Hepatocyte (in vitro differentiated cells): ENCODE data around the gene KIF7. TPM values are rescaled to one million over a fixed set of nuclear protein-coding genes. Genes with fewer than 3 reads are reported as not detected.

Experiments used
- DNase-seq: peaks from one replicate; pipeline ENCODE4 v3.0.0-alpha.2; 2016; ENCODE audit warnings: low spot score
- H2AFZ ChIP-seq: fragments of 200-600 bp; sonication (generic); 2 replicates; pipeline ENCODE4 v1.6.0; 2016; ENCODE audit warnings: antibody characterized with exemption, mild to moderate bottlenecking
- H3K27ac ChIP-seq: fragments of 200-600 bp; sonication (generic); 2 replicates; pipeline ENCODE4 v1.5.1; 2016; ENCODE audit warnings: mild to moderate bottlenecking
- H3K27me3 ChIP-seq: fragments of 200-600 bp; sonication (generic); 2 replicates; pipeline ENCODE4 v1.6.1; 2016
- H3K36me3 ChIP-seq: fragments of 200-600 bp; sonication (generic); replicated peaks from 2 replicates; pipeline ENCODE4 v1.5.1; 2016; ENCODE audit warnings: low read depth; ENCODE audit not compliant: insufficient read depth
- H3K4me1 ChIP-seq: fragments of 200-600 bp; sonication (generic); 2 replicates; pipeline ENCODE4 v1.5.1; 2016; ENCODE audit warnings: mild to moderate bottlenecking, moderate library complexity; ENCODE audit not compliant: insufficient read depth
- H3K4me2 ChIP-seq: fragments of 200-600 bp; sonication (generic); 2 replicates; pipeline ENCODE4 v1.6.0; 2016
- H3K4me3 ChIP-seq: fragments of 200-600 bp; sonication (generic); 2 replicates; pipeline ENCODE4 v1.5.1; 2016; ENCODE audit warnings: mild to moderate bottlenecking
- H3K79me2 ChIP-seq: fragments of 200-600 bp; sonication (generic); 2 replicates; pipeline ENCODE4 v1.6.0; 2017; ENCODE audit warnings: mild to moderate bottlenecking
- H3K9me2 ChIP-seq: fragments of 200-600 bp; sonication (generic); replicated peaks from 2 replicates; pipeline ENCODE4 v1.6.0; 2017; ENCODE audit warnings: mild to moderate bottlenecking; ENCODE audit not compliant: insufficient read depth
- H3K9me3 ChIP-seq: fragments of 200-600 bp; sonication (generic); 2 replicates; pipeline ENCODE4 v1.5.1; 2016; ENCODE audit warnings: low read depth, mild to moderate bottlenecking
- H4K20me1 ChIP-seq: fragments of 200-600 bp; sonication (generic); 2 replicates; pipeline ENCODE4 v1.6.0; 2016; ENCODE audit warnings: mild to moderate bottlenecking; ENCODE audit not compliant: insufficient read depth, poor library complexity, severe bottlenecking
- CTCF ChIP-seq: fragments of 200-600 bp; sonication (generic); IDR thresholded peaks from 2 replicates; pipeline ENCODE4 v1.5.1; 2016; ENCODE audit warnings: antibody characterized with exemption, mild to moderate bottlenecking; ENCODE audit not compliant: poor library complexity
- EZH2 ChIP-seq: fragments of 200-600 bp; sonication (generic); IDR thresholded peaks from 2 replicates; pipeline ENCODE4 v1.6.1; 2016; ENCODE audit warnings: antibody characterized with exemption, mild to moderate bottlenecking, borderline replicate concordance
- EZH2phosphoT487 ChIP-seq: fragments of 200-600 bp; sonication (generic); IDR thresholded peaks from one replicate; pipeline ENCODE4 v1.6.1; 2018; ENCODE audit warnings: antibody characterized with exemption, mild to moderate bottlenecking, low read depth, moderate library complexity; ENCODE audit not compliant: unreplicated experiment, severe bottlenecking
- WGBS: methylation state at CpG from one replicate; pipeline ENCODE4 v1.1.6; 2016; ENCODE audit warnings: low lambda C conversion rate; ENCODE audit errors: missing lambda C conversion rate; 5-methylcytosine and 5-hydroxymethylcytosine counted together
- polyA plus RNA-seq: library from polyadenylated mRNA; unstranded; fragments of >200 nt; fragmentation: Nextera tagmentation; extraction: Ambion mirVana; gene quantifications from 2 replicates; pipeline ENCODE4 v1.2.1, GENCODE V29; 2016
- total RNA-seq: library from RNA; depleted of rRNA; stranded (reverse); fragments of >200 nt; gene quantifications from 2 replicates; pipeline ENCODE4 v1.2.3, GENCODE V29; 2014

The KIF7 gene
- total and polyA plus RNA-seq, 2 experiments from 2014 or later: 3.1 to 5.3 TPM

DNA sequence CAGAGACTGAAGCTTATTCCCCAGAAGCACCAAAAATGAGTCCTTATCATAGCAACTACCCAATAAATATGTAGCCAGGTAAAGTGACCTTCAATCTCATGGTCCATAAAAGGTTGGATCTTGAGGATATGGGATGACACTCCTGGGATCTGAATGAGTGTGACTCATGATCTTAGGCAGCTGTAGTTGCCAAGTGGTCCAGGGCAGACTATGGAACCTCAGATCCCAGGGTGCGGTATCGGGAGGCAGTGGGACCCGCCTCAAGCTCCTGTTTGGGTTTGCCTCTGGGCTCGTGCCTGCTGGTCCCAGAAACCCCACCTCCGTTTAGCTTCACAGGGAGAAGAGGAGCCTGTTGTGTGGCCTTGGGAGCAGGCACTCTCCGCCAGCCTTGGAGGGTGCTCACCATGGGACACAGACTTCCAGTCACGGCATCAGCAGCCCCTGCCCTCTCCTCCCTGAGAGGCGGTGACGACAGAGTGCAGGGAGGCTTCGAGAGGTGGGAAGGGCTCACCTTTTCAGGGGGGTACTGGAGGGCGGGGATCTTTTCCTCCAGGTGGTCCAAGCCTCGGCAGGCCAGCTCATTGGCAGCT, 15.8 kb upstream of the KIF7 start:
- Histone ChIP-seq H3K9me3 (no peaks in the 10 kb centered on the region), H3K36me3 (no peaks in the 10 kb centered on the region), H4K20me1 (no peaks in the 10 kb centered on the region), H3K4me2 (no peak overlapping the region), H3K27me3 (no peaks in the 10 kb centered on the region), H3K4me1 (peaks cover 3% of the 10 kb centered on the region), H3K9me2 (no peaks in the 10 kb centered on the region), H3K27ac (no peak overlapping the region), H3K4me3 (no peak overlapping the region), H2AFZ (no peak overlapping the region), H3K79me2 (no peaks in the 10 kb centered on the region)
- peak; percentile 48 for DNase-seq
- TF ChIP-seq CTCF (no peak), EZH2phosphoT487 (no peak), EZH2 (no peak)
- 88% methylated on average over 12 of the region's 12 CpGs for WGBS

GRCh38 chr15:89669941-89670340, 14.7 kb upstream of the KIF7 start:
- Histone ChIP-seq H3K4me3 (no peak overlapping the region), H3K4me1 (peaks cover 11% of the 10 kb centered on the region), H3K9me2 (no peaks in the 10 kb centered on the region), H3K79me2 (no peaks in the 10 kb centered on the region), H3K4me2 (no peak overlapping the region), H3K27me3 (no peaks in the 10 kb centered on the region), H3K9me3 (no peaks in the 10 kb centered on the region), H3K27ac (no peak overlapping the region), H2AFZ (no peak overlapping the region), H3K36me3 (no peaks in the 10 kb centered on the region), H4K20me1 (no peaks in the 10 kb centered on the region)
- TF ChIP-seq CTCF: no peak
- TF ChIP-seq EZH2: no peak
- no peak for TF ChIP-seq EZH2phosphoT487
- 99% methylated on average over 15 of the region's 15 CpGs for WGBS
- no peak for DNase-seq

- no peak for DNase-seq
- Histone ChIP-seq H3K27me3 (no peaks in the 10 kb centered on the region), H4K20me1 (no peaks in the 10 kb centered on the region), H3K36me3 (no peaks in the 10 kb centered on the region), H3K4me3 (no peak overlapping the region), H3K4me2 (no peak overlapping the region), H3K9me3 (no peaks in the 10 kb centered on the region), H3K4me1 (peaks cover 12% of the 10 kb centered on the region), H3K27ac (no peak overlapping the region), H3K79me2 (no peaks in the 10 kb centered on the region), H2AFZ (no peak overlapping the region), H3K9me2 (no peaks in the 10 kb centered on the region)
- TF ChIP-seq EZH2phosphoT487: no peak
- TF ChIP-seq EZH2: no peak
- TF ChIP-seq CTCF: no peak
- 78% methylated on average over 8 of the region's 9 CpGs for WGBS
Observed at GRCh38 chr15:89669309-89669865, 14.1 kb upstream of the KIF7 start.
